Activated T-cell treated with anti-CD3 and anti-CD28 coated beads, Interleukin-2, amount 50 U/mL, for 4 hours (primary cell): ENCODE data around the gene SCAF11. TPM values are rescaled to one million over a fixed set of nuclear protein-coding genes. Genes with fewer than 3 reads are reported as not detected.
"Not testable (repeated sequence)": the region's sequence is repeated elsewhere in the genome, so short reads cannot be mapped to it uniquely, and the experiment has no call there.

ENCODE experiments used
- ATAC-seq, 2 donors: fragments of 200-7000 bp; cut with Tn5 transposase; one replicate each; pipeline ENCODE4 v1.10.0; 2021
- DNase-seq: peaks from one replicate; pipeline ENCODE4 v3.0.0-alpha.2; 2020
- H3K27me3 Mint-ChIP-seq: one replicate; pipeline ENCODE4 v1.8.0; 2021; ENCODE audit warnings: low read depth, mixed read lengths
- H3K36me3 Mint-ChIP-seq: one replicate; pipeline ENCODE4 v1.8.0; 2022; ENCODE audit warnings: mixed read lengths; ENCODE audit not compliant: insufficient read depth
- H3K4me1 Mint-ChIP-seq: one replicate; pipeline ENCODE4 v1.8.0; 2021; ENCODE audit warnings: low read depth, mixed read lengths
- H3K4me3 Mint-ChIP-seq: one replicate; pipeline ENCODE4 v1.8.0; 2021; ENCODE audit warnings: mild to moderate bottlenecking, moderate library complexity, mixed read lengths
- H3K9me3 Mint-ChIP-seq: one replicate; pipeline ENCODE4 v1.8.0; 2021; ENCODE audit warnings: mixed read lengths
- total RNA-seq, 3 donors: library from RNA; stranded (reverse); gene quantifications; one replicate each; pipeline ENCODE4 v1.2.1, GENCODE V29; 2021

Gene SCAF11
- total RNA-seq: 10 to 100 TPM; 92.2 to 94.9 (median 93.7) TPM

- peak; percentile 100 for DNase-seq
- Mint-ChIP-seq H3K27me3 (no peaks in the 10 kb centered on the region), H3K9me3 (no peaks in the 10 kb centered on the region), H3K4me1 (peaks cover 47% of the 10 kb centered on the region), H3K4me3 (peak within 1 kb of the TSS; percentile 95), H3K36me3 (peaks cover 21% of the 10 kb centered on the region)
- peak; percentile 86 to 88 for ATAC-seq
Observed at GRCh38 chr12:45990468-45991283, at the start of gene SCAF11. TSS of gene SCAF11 (minus strand) at chr12:45990574. CDS start at chr12:45964167, 26,407 bp downstream.

DNA sequence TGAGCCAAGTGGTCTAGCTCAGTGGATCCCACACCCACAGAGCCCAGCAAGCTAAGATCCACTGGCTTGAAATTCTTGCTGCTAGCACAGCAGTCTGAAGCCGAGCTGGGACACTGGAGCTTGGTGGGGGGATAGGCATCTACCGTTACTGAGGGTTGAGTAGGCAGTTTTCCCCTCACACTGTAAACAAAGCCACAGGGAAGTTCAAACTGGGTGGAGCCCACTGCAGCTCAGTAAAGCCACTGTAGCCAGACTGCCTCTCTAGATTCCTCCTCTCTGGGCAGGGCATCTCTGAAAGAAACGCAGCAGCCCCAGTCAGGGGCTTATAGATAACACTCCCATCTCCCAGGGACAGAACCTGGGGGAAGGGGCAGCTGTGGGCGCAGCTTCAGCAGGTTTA, 46.7 kb upstream of the SCAF11 start:
- not testable (repeated sequence) for ATAC-seq, H3K4me1 Mint-ChIP-seq, DNase-seq, H3K36me3 Mint-ChIP-seq, H3K27me3 Mint-ChIP-seq, H3K4me3 Mint-ChIP-seq, H3K9me3 Mint-ChIP-seq

GRCh38 chr12:46027172-46027571, 36.8 kb upstream of the SCAF11 start:
- Mint-ChIP-seq H3K4me1 (no peaks in the 10 kb centered on the region), H3K4me3 (no peak overlapping the region), H3K27me3 (peaks cover 22% of the 10 kb centered on the region), H3K36me3 (no peaks in the 10 kb centered on the region), H3K9me3 (peaks cover 44% of the 10 kb centered on the region)
- DNase-seq: no peak
- ATAC-seq: no peak

DNA sequence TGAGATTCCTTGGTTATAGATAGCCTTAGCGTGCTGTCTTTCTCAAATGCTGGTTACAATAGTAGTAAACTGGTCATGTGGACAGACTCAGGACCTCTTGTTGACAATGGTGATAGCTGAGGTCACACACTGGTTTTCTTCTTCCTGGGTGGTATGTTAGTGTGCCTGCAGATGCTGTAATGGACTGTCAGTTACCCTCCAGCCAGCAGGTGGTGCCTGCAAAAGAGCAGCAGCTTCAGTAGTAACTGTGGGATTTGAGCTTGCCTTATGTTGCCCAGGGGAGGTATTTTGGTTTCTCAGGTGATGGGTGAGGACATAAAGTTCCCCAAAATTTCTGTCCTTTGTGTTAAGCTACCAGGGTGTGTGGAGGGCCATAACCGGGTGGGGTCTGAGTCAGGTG, 33.7 kb upstream of the SCAF11 start:
- ATAC-seq (no peak), DNase-seq (no peak)
- Mint-ChIP-seq H3K9me3 (peaks cover 54% of the 10 kb centered on the region), H3K27me3 (peaks cover 26% of the 10 kb centered on the region), H3K36me3 (peaks cover 5% of the 10 kb centered on the region), H3K4me1 (no peaks in the 10 kb centered on the region), H3K4me3 (no peak overlapping the region)

- Mint-ChIP-seq H3K36me3 (peaks cover 5% of the 10 kb centered on the region), H3K4me1 (no peaks in the 10 kb centered on the region), H3K27me3 (peaks cover 25% of the 10 kb centered on the region), H3K9me3 (peaks cover 31% of the 10 kb centered on the region), H3K4me3 (no peak overlapping the region)
- no peak for ATAC-seq
- DNase-seq: no peak
Observed at GRCh38 chr12:46020768-46021167, 30.4 kb upstream of the SCAF11 start.

GRCh38 chr12:46018712-46019111, 28.3 kb upstream of the SCAF11 start:
- H3K27me3 Mint-ChIP-seq: peaks cover 11% of the 10 kb centered on the region
- H3K4me3 Mint-ChIP-seq, ATAC-seq, DNase-seq, H3K36me3 Mint-ChIP-seq, H3K4me1 Mint-ChIP-seq: not testable (repeated sequence)
- peaks cover 19% of the 10 kb centered on the region for H3K9me3 Mint-ChIP-seq

DNA sequence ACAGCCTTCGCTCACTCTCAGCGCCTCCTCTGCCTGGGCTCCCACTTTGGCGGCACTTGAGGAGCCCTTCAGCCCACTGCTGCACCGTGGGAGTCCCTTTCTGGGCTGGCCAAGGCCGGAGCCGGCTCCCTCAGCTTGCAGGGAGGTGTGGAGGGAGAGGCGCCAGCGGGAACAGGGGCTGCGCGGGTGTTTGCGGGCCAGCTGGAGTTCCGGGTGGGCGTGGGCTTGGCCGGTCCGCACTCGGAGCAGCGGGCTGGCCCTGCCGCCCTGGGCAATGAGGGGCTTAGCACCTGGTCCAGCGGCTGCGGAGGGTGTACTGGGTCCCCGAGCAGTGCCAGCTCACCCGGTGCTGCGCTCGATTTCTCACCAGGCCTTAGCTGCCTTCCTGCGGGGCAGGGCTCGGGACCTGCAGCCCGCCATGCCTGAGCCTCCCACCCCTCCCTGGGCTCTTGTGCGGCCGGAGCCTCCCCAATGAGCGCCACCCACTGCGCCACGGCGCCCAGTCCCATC, 27.5 kb upstream of the SCAF11 start:
- H3K4me3 Mint-ChIP-seq, H3K4me1 Mint-ChIP-seq, H3K36me3 Mint-ChIP-seq, DNase-seq, ATAC-seq: not testable (repeated sequence)
- Mint-ChIP-seq H3K27me3 (peaks cover 11% of the 10 kb centered on the region), H3K9me3 (peaks cover 19% of the 10 kb centered on the region)

- no peak for DNase-seq
- H3K4me1 Mint-ChIP-seq: no peaks in the 10 kb centered on the region
- H3K4me3 Mint-ChIP-seq: no peak overlapping the region
Observed at GRCh38 chr12:46005823-46006222, 15.4 kb upstream of the SCAF11 start.

DNA sequence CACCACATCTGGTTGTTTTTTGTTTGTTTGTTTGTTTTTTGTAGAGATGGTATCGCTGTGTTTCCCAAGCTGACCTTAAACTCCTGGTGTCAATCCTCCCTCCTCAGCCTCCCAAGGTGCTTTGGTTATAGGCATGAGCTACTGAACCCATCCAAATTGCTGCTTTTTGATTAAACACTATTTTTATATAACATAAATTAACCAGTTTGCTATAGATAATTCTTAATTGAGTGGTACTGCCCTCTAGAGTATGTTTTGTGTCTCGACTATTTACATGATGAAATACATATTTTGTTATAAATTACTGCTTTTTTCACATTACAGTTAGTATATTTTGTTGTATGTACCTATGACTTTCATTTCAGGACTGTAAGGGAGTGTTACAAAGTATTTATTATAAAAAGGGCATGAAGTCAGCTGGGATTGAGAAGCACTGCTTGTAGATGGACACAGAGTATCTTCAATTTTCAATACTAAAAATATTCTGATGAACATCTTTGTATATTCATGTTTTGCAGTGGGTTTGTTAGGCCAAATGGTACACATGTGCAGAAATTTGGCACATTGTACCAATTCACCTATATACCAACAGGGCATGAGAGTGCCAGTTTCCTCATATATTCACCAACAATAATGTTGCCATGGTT, 14.9 kb upstream of the SCAF11 start:
- Mint-ChIP-seq H3K9me3 (no peaks in the 10 kb centered on the region), H3K27me3 (no peaks in the 10 kb centered on the region), H3K4me1 (no peaks in the 10 kb centered on the region), H3K36me3 (no peaks in the 10 kb centered on the region), H3K4me3 (no peak overlapping the region)
- no peak for DNase-seq
- ATAC-seq: no peak

More at GRCh38 chr12:46005823-46006222, 15.4 kb upstream of the SCAF11 start:
- ATAC-seq: no peak
- no peaks in the 10 kb centered on the region for H3K36me3 Mint-ChIP-seq
- no peaks in the 10 kb centered on the region for H3K27me3 Mint-ChIP-seq
- no peaks in the 10 kb centered on the region for H3K9me3 Mint-ChIP-seq

GRCh38 chr12:46004715-46005114, 14.3 kb upstream of the SCAF11 start:
- DNase-seq (no peak), ATAC-seq (no peak)
- no peaks in the 10 kb centered on the region for H3K36me3 Mint-ChIP-seq
- H3K4me3 Mint-ChIP-seq: no peak overlapping the region
- H3K27me3 Mint-ChIP-seq: no peaks in the 10 kb centered on the region
- H3K4me1 Mint-ChIP-seq: no peaks in the 10 kb centered on the region
- no peaks in the 10 kb centered on the region for H3K9me3 Mint-ChIP-seq

DNA sequence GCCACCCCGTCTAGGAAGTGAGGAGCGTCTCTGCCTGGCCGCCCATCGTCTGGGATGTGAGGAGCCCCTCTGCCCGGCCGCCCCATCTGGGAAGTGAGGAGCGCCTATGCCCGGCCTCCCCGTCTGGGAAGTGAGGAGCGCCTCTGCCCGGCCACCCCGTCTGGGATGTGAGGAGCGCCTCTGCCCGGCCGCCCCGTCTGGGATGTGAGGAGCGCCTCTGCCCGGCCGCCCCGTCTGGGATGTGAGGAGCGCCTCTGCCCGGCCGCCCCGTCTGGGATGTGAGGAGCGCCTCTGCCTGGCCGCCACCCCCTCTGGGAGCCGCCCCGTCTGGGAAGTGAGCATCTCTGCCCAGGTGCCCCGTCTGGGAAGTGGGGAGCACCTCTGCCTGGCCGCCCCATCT, 9.7 kb upstream of the SCAF11 start:
- not testable (repeated sequence) for H3K9me3 Mint-ChIP-seq, H3K27me3 Mint-ChIP-seq, DNase-seq, ATAC-seq, H3K36me3 Mint-ChIP-seq, H3K4me3 Mint-ChIP-seq, H3K4me1 Mint-ChIP-seq

GRCh38 chr12:45994736-45995135, 4.4 kb upstream of the SCAF11 start:
- Mint-ChIP-seq H3K9me3 (no peaks in the 10 kb centered on the region), H3K4me1 (peaks cover 12% of the 10 kb centered on the region), H3K36me3 (peaks cover 2% of the 10 kb centered on the region), H3K4me3 (no peak overlapping the region), H3K27me3 (no peaks in the 10 kb centered on the region)
- DNase-seq (no peak), ATAC-seq (no peak)

GRCh38 chr12:45991284-45992249, 1.2 kb upstream of the SCAF11 start:
- Mint-ChIP-seq H3K4me1 (peaks cover 38% of the 10 kb centered on the region), H3K27me3 (no peaks in the 10 kb centered on the region), H3K4me3 (peak overlapping the region; percentile 95), H3K9me3 (no peaks in the 10 kb centered on the region), H3K36me3 (peaks cover 12% of the 10 kb centered on the region)
- peak; percentile 10 to 27 for ATAC-seq
- peak; percentile 45 for DNase-seq
